Spleen (tissue), 11 donors: ENCODE results near the gene SEC61A2. TPM values are rescaled to one million over a fixed set of nuclear protein-coding genes. Genes with fewer than 3 reads are reported as not detected.
A peak's percentile ranks its signal among the peaks of the same experiment; 100 is the strongest.

Experiments
- DNase-seq: peaks from one replicate; pipeline ENCODE4 v3.0.0-alpha.2; 2020
- H3K27ac ChIP-seq, 8 donors: fragments of 200-600 bp; sonication (generic) in 7 of 8; 1 replicate in 4 of 8; 2 replicates in 4 of 8; pipeline versions ENCODE4 v1.5.0 to v1.8.0; 2016 to 2021; ENCODE audit warnings: inconsistent platforms in 4 of 8, mild to moderate bottlenecking in 4 of 8, moderate library complexity in 1 of 8
- H3K27me3 ChIP-seq, 7 donors: fragments of 200-600 bp; sonication (generic) in 6 of 7; replicated peaks in 1 of 7; 1 replicate in 4 of 7; 2 replicates in 3 of 7; pipeline versions ENCODE4 v1.5.0 to v1.8.0; 2016 to 2021; ENCODE audit warnings: inconsistent platforms in 3 of 7, mild to moderate bottlenecking in 1 of 7
- H3K36me3 ChIP-seq, 6 donors: fragments of 200-600 bp; sonication (generic) in 5 of 6; 1 replicate in 4 of 6; 2 replicates in 2 of 6; pipeline versions ENCODE4 v1.5.0 to v1.8.0; 2016 to 2021; ENCODE audit warnings: inconsistent platforms in 2 of 6
- H3K4me1 ChIP-seq, 6 donors: fragments of 200-600 bp; sonication (generic) in 5 of 6; 1 replicate in 3 of 6; 2 replicates in 3 of 6; pipeline versions ENCODE4 v1.5.0 to v1.8.0; 2016 to 2021; ENCODE audit warnings: inconsistent platforms in 3 of 6
- H3K4me3 ChIP-seq, 8 donors: fragments of 200-600 bp; sonication (generic) in 7 of 8; 1 replicate in 4 of 8; 2 replicates in 4 of 8; pipeline versions ENCODE4 v1.5.0 to v1.8.0; 2016 to 2021; ENCODE audit warnings: inconsistent platforms in 4 of 8, mild to moderate bottlenecking in 4 of 8, moderate library complexity in 2 of 8
- H3K9me3 ChIP-seq, 8 donors: fragments of 200-600 bp; sonication (generic) in 7 of 8; 1 replicate in 4 of 8; 2 replicates in 4 of 8; pipeline versions ENCODE4 v1.5.0 to v1.8.0; 2016 to 2021; ENCODE audit warnings: inconsistent platforms in 4 of 8
- CTCF ChIP-seq, 11 experiments: fragments of 200-600 bp in 7 of 11; fragments of 450-650 bp in 4 of 11; sonication (generic) in 4 of 11; IDR thresholded peaks in 8 of 11; conservative IDR thresholded peaks in 3 of 11; 1 replicate in 7 of 11; 2 replicates in 4 of 11; pipeline versions ENCODE4 v1.4.0 to v1.8.0; 2016 to 2021; ENCODE audit warnings: antibody characterized with exemption in 11 of 11, inconsistent platforms in 4 of 11, mild to moderate bottlenecking in 1 of 11
- POLR2A ChIP-seq, 3 donors: fragments of 450-650 bp; IDR thresholded peaks; one replicate each; pipeline ENCODE4 v1.5.1; 2017; ENCODE audit warnings: antibody characterized with exemption in 3 of 3, mild to moderate bottlenecking in 1 of 3
- POLR2AphosphoS5 ChIP-seq, 3 donors: sonication (generic); formaldehyde crosslinking; IDR thresholded peaks; one replicate each; pipeline ENCODE4 v1.5.1; 2017; ENCODE audit warnings: antibody characterized with exemption in 3 of 3
- WGBS, 5 donors: extraction: QIAGEN DNeasy Blood & Tissue Kit in 3 of 5; methylation state at CpG; one replicate each; pipeline versions ENCODE4 v1.1.5 to v1.1.7; 2013 to 2018; 5-methylcytosine and 5-hydroxymethylcytosine counted together
- intact Hi-C: fragments of 100-400 bp; cut with DNase I; formaldehyde crosslinking; loops from one replicate; pipeline ENCODE4 v1.15.0; 2023; ENCODE audit warnings: low total_unique reads
- microRNA-seq, 3 donors: library from miRNA; unstranded; fragments of <30 nt; microRNA quantifications; one replicate each; pipeline versions ENCODE4 to v1.1.0, GENCODE V29; 2019 to 2020
- polyA plus RNA-seq, 3 donors: library from polyadenylated mRNA; stranded (reverse); fragments of 200-250 nt; gene quantifications; one replicate each; pipeline ENCODE4 v1.2.1, GENCODE V29; 2013
- small RNA-seq, 4 donors: library from RNA; depleted of rRNA; stranded (forward); fragments of <200 nt; gene quantifications; one replicate each; pipeline ENCODE3, GENCODE V24; 2016
- total RNA-seq, 7 donors: library from RNA; depleted of rRNA in 3 of 7; stranded (reverse); fragments of >200 nt in 3 of 7; fragmentation: NEBNext Ultra II Directional in 4 of 7; extraction: Animal tissue kit (Norgen Biotek cat#: 25700) in 4 of 7; gene quantifications; one replicate each; pipeline versions ENCODE4 v1.1.0 to v1.2.1, GENCODE V29; 2016 to 2021
- donor health status: healthy with polysubstance abuse.
- donor health status: DM: no; HTN: no; CAD: no; lungs with moderate emphysema.
- donor health status: DM: no; HTN: no; CAD: no.
- donor health status: Bipolar disorder and iron deficiency.
- donor health status: healthy.
- donor health status: DM: no; HTN: no; CAD: no.
- donor health status: DM: yes; HTN: yes; CAD: no.

The SEC61A2 gene
- total and polyA plus RNA-seq, 10 donors, result 2.7 to 14.6 (median 8.3) TPM

GRCh38 chr10:12213621-12214020 lies 84.1 kb downstream of the SEC61A2 start:
- intact Hi-C loops, result no loop called here
- H3K4me3 ChIP-seq, result no peak overlapping the region
- no peak for DNase-seq
- H3K27ac ChIP-seq, result peak overlapping the region in 2 of 8 donors; percentile 72 to 73
- no peaks in the 10 kb centered on the region for H3K27me3 ChIP-seq
- no peaks in the 10 kb centered on the region for H3K9me3 ChIP-seq
- TF ChIP-seq CTCF (IDR thresholded peaks at IDR 0.05 in 8 of 11, conservative IDR thresholded peaks at IDR 0.05 in 3 of 11) (no peak), POLR2A (IDR thresholded peaks at IDR 0.05) (no peak), POLR2AphosphoS5 (IDR thresholded peaks at IDR 0.05) (no peak)
- whole genome bisulfite sequencing, 5 donors, result 73 to 89% (median 86%) methylated on average over 3 of the region's 3 CpGs
- peaks cover 3 to 31% (median 19%) of the 10 kb centered on the region in 6 donors for H3K4me1 ChIP-seq
- H3K36me3 ChIP-seq, result peaks cover 5 to 85% (median 54%) of the 10 kb centered on the region in 6 donors

GRCh38 chr10:12214093-12214492 lies 84.6 kb downstream of the SEC61A2 start:
- Histone ChIP-seq H3K36me3 (peaks cover 5 to 85% (median 59%) of the 10 kb centered on the region in 6 donors), H3K9me3 (no peaks in the 10 kb centered on the region), H3K27ac (peak overlapping the region in 6 of 8 donors; percentile 16 to 73 (median 60)), H3K4me1 (peaks cover 3 to 35% (median 19%) of the 10 kb centered on the region in 6 donors), H3K27me3 (no peaks in the 10 kb centered on the region), H3K4me3 (no peak overlapping the region)
- intact Hi-C loops, result no loop called here
- DNase-seq, result no peak
- TF ChIP-seq POLR2A (IDR thresholded peaks at IDR 0.05), result no peak
- no peak for TF ChIP-seq POLR2AphosphoS5 (IDR thresholded peaks at IDR 0.05)
- no peak for TF ChIP-seq CTCF (IDR thresholded peaks at IDR 0.05 in 8 of 11, conservative IDR thresholded peaks at IDR 0.05 in 3 of 11)
- WGBS, 5 donors, result 63 to 80% (median 66%) methylated on average over 4 of the region's 4 CpGs

- peaks cover 5 to 85% (median 64%) of the 10 kb centered on the region in 6 donors for H3K36me3 ChIP-seq
- 16 to 23% (median 22%) methylated on average over 6 of the region's 6 CpGs for WGBS, 5 donors
- TF ChIP-seq CTCF (IDR thresholded peaks at IDR 0.05 in 8 of 11, conservative IDR thresholded peaks at IDR 0.05 in 3 of 11), result peak; percentile 27 to 71 (median 57)
- TF ChIP-seq POLR2AphosphoS5 (IDR thresholded peaks at IDR 0.05), result no peak
- H3K27ac ChIP-seq, result peak overlapping the region; percentile 16 to 73 (median 56)
- intact Hi-C loops, result no loop called here
- peak overlapping the region in 3 of 8 donors; percentile 10 to 38 (median 20) for H3K4me3 ChIP-seq
- H3K9me3 ChIP-seq, result no peaks in the 10 kb centered on the region
- DNase-seq, result no peak
- H3K4me1 ChIP-seq, result peaks cover 3 to 37% (median 20%) of the 10 kb centered on the region in 6 donors
- H3K27me3 ChIP-seq, result no peaks in the 10 kb centered on the region
Measured at GRCh38 chr10:12214763-12215218, 85.3 kb downstream of the SEC61A2 start.

Small RNA genes within 50 kb of the gene (microRNA-seq; reads per million reads assigned to microRNA genes)
- gene MIR548AK, result 0 reads per million in 3 donors

Small RNA genes within 50 kb of the gene (small RNA-seq; reads per million reads assigned to genes)
- 0 reads per million in 4 donors for gene MIR548AK
- gene RNU6-88P, result 0 reads per million in 4 donors

Other genes starting within 250 kb of the SEC61A2 start
- 10 to 100 TPM; 25.8 to 34.9 (median 28.3) TPM for gene UPF2, start 86.9 kb upstream of the SEC61A2 start, total RNA-seq
- gene UPF2, start 86.9 kb upstream of the SEC61A2 start, polyA plus RNA-seq, result 10 to 100 TPM; 11.5 to 12.0 (median 11.7) TPM
- 10 to 100 TPM; 21.5 to 36.6 (median 29.6) TPM for gene DHTKD1, start 60.7 kb upstream of the SEC61A2 start, total RNA-seq
- gene DHTKD1, start 60.7 kb upstream of the SEC61A2 start, polyA plus RNA-seq, result 1 to 10 TPM; 7.4 to 8.6 (median 8.0) TPM
- 10 to 100 TPM; 33.5 to 63.4 (median 44.7) TPM for gene NUDT5, start 66.2 kb downstream of the SEC61A2 start, total RNA-seq
- 10 to 100 TPM; 32.5 to 44.3 (median 36.9) TPM for gene NUDT5, start 66.2 kb downstream of the SEC61A2 start, polyA plus RNA-seq
- 10 to 100 TPM; 52.7 to 93.8 (median 67.8) TPM for gene CDC123, start 66.5 kb downstream of the SEC61A2 start, total RNA-seq
- 10 to 100 TPM; 38.8 to 54.6 (median 47.1) TPM for gene CDC123, start 66.5 kb downstream of the SEC61A2 start, polyA plus RNA-seq
- gene CAMK1D, start 219.9 kb downstream of the SEC61A2 start, total RNA-seq, result 10 to 100 TPM; 18.9 to 34.5 (median 28.3) TPM
- gene CAMK1D, start 219.9 kb downstream of the SEC61A2 start, polyA plus RNA-seq, result 1 to 10 TPM; 6.8 to 8.9 (median 7.4) TPM